Mesenchymal stem cell (in vitro differentiated cells and primary cell): ENCODE measurements around the gene ISM2. TPM values are rescaled to one million over a fixed set of nuclear protein-coding genes. Genes with fewer than 3 reads are reported as not detected.

Experiments
- small RNA-seq: library from polyadenylated mRNA; stranded (forward); fragments of <200 nt; extraction: miRNeasy Mini kit (QIAGEN cat#:217004); gene quantifications from one replicate; pipeline ENCODE3, GENCODE V24; 2013; ENCODE audit warnings: low read depth

ISM2 gene

Small RNAs within 50 kb of the gene (small RNA-seq; reads per million reads assigned to genes)
- gene RF00404: not detected
- not detected for gene RN7SL587P
